Stimulated activated CD8-positive, alpha-beta memory T cell treated with anti-CD3 and anti-CD28 coated beads, Interleukin-4, amount 100 ng/mL, for 4 hours (primary cell): Measurements from ENCODE around the gene CEP97.
"Not testable (repeated sequence)": the region's sequence is repeated elsewhere in the genome, so short reads cannot be mapped to it uniquely, and the experiment has no call there.

Experiments
- DNase-seq, 2 donors: peaks; one replicate each; pipeline ENCODE4 v3.0.0-alpha.2; 2020; ENCODE audit warnings: low read depth in 2 of 2, low spot score in 1 of 2

CEP97 gene

GRCh38 chr3:101702726-101703125, 21.7 kb upstream of the CEP97 start:
- DNase-seq, result no peak

GRCh38 chr3:101703169-101703568, 21.2 kb upstream of the CEP97 start:
- DNase-seq, result no peak

GRCh38 chr3:101704639-101705038, 19.8 kb upstream of the CEP97 start:
- DNase-seq, result not testable (repeated sequence)

GRCh38 chr3:101709126-101709525, 15.3 kb upstream of the CEP97 start:
- no peak for DNase-seq

GRCh38 chr3:101718455-101718854, 6.0 kb upstream of the CEP97 start:
- DNase-seq, result no peak

GRCh38 chr3:101719604-101720185, 4.7 kb upstream of the CEP97 start:
- no peak for DNase-seq

- DNase-seq, result no peak
Measured at GRCh38 chr3:101720851-101721840, 3.3 kb upstream of the CEP97 start.

GRCh38 chr3:101722394-101723173, 1.8 kb upstream of the CEP97 start:
- DNase-seq, result no peak

GRCh38 chr3:101725194-101725889, 928 bp downstream of the CEP97 start:
- DNase-seq, result no peak

GRCh38 chr3:101725890-101726275, 1.5 kb downstream of the CEP97 start:
- no peak for DNase-seq

GRCh38 chr3:101729586-101729985, 5.2 kb downstream of the CEP97 start:
- no peak for DNase-seq

- DNase-seq, result no peak
Measured at GRCh38 chr3:101730839-101731238, 6.4 kb downstream of the CEP97 start.

- DNase-seq, result no peak
Measured at GRCh38 chr3:101732240-101732641, 7.8 kb downstream of the CEP97 start.

- DNase-seq, result no peak
Measured at GRCh38 chr3:101735833-101736232, 11.4 kb downstream of the CEP97 start.

GRCh38 chr3:101741914-101742313, 17.5 kb downstream of the CEP97 start:
- DNase-seq, result not testable (repeated sequence)

GRCh38 chr3:101744811-101745210, 20.4 kb downstream of the CEP97 start:
- no peak for DNase-seq

- DNase-seq, result not testable (repeated sequence)
Measured at GRCh38 chr3:101745934-101746333, 21.5 kb downstream of the CEP97 start.

- DNase-seq, result not testable (repeated sequence)
Measured at GRCh38 chr3:101753386-101754113, 29.1 kb downstream of the CEP97 start.

- DNase-seq, result no peak
Measured at GRCh38 chr3:101758224-101758623, 33.8 kb downstream of the CEP97 start.

GRCh38 chr3:101762041-101762646, 37.7 kb downstream of the CEP97 start:
- no peak for DNase-seq
